Measurements from ENCODE around the gene SLC35E2B.

DNA sequence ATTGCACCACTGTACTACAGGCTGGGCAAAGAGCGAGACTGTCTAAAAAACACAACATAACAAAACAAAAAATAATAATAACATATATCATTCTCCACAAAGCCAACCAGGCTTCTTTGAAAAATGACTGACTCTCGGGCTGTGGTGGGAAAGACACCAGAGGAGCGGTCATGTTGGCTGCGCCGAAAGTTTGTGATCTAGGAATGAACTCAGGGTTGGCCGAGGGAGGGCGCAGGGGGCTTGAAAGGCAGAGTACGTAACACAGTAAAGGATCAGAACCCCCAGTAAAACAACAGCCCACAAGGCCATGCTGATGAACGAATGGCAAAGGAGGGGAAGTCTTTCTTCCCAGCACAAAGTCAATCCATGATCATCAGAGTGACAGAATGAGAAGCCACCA, 4.7 kb downstream of the SLC35E2B start:
- TF ChIP-seq POLR2AphosphoS5 (IDR thresholded peaks at IDR 0.05) (no peak), POLR2A (IDR thresholded peaks at IDR 0.05) (no peak), EP300 (IDR thresholded peaks at IDR 0.05) (no peak)
- TF ChIP-seq, protein P1, sequence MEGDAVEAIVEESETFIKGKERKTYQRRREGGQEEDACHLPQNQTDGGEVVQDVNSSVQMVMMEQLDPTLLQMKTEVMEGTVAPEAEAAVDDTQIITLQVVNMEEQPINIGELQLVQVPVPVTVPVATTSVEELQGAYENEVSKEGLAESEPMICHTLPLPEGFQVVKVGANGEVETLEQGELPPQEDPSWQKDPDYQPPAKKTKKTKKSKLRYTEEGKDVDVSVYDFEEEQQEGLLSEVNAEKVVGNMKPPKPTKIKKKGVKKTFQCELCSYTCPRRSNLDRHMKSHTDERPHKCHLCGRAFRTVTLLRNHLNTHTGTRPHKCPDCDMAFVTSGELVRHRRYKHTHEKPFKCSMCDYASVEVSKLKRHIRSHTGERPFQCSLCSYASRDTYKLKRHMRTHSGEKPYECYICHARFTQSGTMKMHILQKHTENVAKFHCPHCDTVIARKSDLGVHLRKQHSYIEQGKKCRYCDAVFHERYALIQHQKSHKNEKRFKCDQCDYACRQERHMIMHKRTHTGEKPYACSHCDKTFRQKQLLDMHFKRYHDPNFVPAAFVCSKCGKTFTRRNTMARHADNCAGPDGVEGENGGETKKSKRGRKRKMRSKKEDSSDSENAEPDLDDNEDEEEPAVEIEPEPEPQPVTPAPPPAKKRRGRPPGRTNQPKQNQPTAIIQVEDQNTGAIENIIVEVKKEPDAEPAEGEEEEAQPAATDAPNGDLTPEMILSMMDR (IDR thresholded peaks at IDR 0.05): no peak
